Left ventricle myocardium inferior (tissue), 1 donor: ENCODE measurements around the gene EID2. TPM values are rescaled to one million over a fixed set of nuclear protein-coding genes. Genes with fewer than 3 reads are reported as not detected.

Experiments
- DNase-seq: peaks from one replicate; pipeline ENCODE4 v3.0.0-alpha.2; 2020
- H3K27ac ChIP-seq: fragments of 200-600 bp; replicated peaks from 2 replicates; pipeline ENCODE4 v1.8.0; 2021
- H3K27me3 ChIP-seq: fragments of 200-600 bp; 2 replicates; pipeline ENCODE4 v1.8.0; 2021; ENCODE audit warnings: low read depth
- H3K36me3 ChIP-seq: fragments of 200-600 bp; 2 replicates; pipeline ENCODE4 v1.8.0; 2021
- H3K4me1 ChIP-seq: fragments of 200-600 bp; 2 replicates; pipeline ENCODE4 v1.8.0; 2021
- H3K4me3 ChIP-seq: fragments of 200-600 bp; 2 replicates; pipeline ENCODE4 v1.8.0; 2021; ENCODE audit warnings: mild to moderate bottlenecking, moderate library complexity
- H3K9me3 ChIP-seq: fragments of 200-600 bp; replicated peaks from 2 replicates; pipeline ENCODE4 v1.8.0; 2021
- CTCF ChIP-seq: fragments of 200-600 bp; IDR thresholded peaks from 2 replicates; pipeline ENCODE4 v1.8.0; 2021; ENCODE audit warnings: antibody characterized with exemption, mild to moderate bottlenecking, borderline replicate concordance
- intact Hi-C: fragments of 100-400 bp; cut with micrococcal nuclease; formaldehyde crosslinking; loops from one replicate; pipeline ENCODE4 v1.11.0; 2022
- total RNA-seq: library from RNA; stranded (reverse); fragmentation: NEBNext Ultra II Directional; extraction: Animal tissue kit (Norgen Biotek cat#: 25700); gene quantifications from one replicate; pipeline ENCODE4 v1.2.1, GENCODE V29; 2021
- donor health status: DM: no; HTN: yes; CAD: no; lungs with severe emphysema.

EID2 gene
- total RNA-seq, 1 donor from 2014 or later = 9.8 TPM

- Histone ChIP-seq H3K27ac (no peak overlapping the region), H3K27me3 (peaks cover 21% of the 10 kb centered on the region), H3K9me3 (no peaks in the 10 kb centered on the region), H3K4me3 (no peak overlapping the region), H3K36me3 (peaks cover 44% of the 10 kb centered on the region), H3K4me1 (no peaks in the 10 kb centered on the region)
- intact Hi-C loops = no loop called here
- DNase-seq = no peak
- TF ChIP-seq CTCF = no peak
Observed at GRCh38 chr19:39492225-39492624, 47.7 kb downstream of the EID2 start.

- H3K36me3 ChIP-seq = peaks cover 69% of the 10 kb centered on the region
- no peaks in the 10 kb centered on the region for H3K27me3 ChIP-seq
- intact Hi-C loops = no loop called here
- no peak overlapping the region for H3K4me3 ChIP-seq
- no peak overlapping the region for H3K27ac ChIP-seq
- H3K4me1 ChIP-seq = no peaks in the 10 kb centered on the region
- no peak for TF ChIP-seq CTCF
- no peak for DNase-seq
- H3K9me3 ChIP-seq = no peaks in the 10 kb centered on the region
Observed at GRCh38 chr19:39489756-39490155, 50.2 kb downstream of the EID2 start.

Other genes with a start within 250 kb of the EID2 start
- gene IFNL1, start 243.8 kb downstream of the EID2 start, total RNA-seq = not detected
- gene LRFN1, start 219.3 kb downstream of the EID2 start, total RNA-seq = 0.08 TPM
- 15.6 TPM for gene GMFG, start 204.1 kb downstream of the EID2 start, total RNA-seq
- gene SAMD4B, start 197.7 kb downstream of the EID2 start, total RNA-seq = 47.9 TPM
- gene PAF1, start 149.1 kb downstream of the EID2 start, total RNA-seq = 33.2 TPM
- gene MED29, start 148.8 kb downstream of the EID2 start, total RNA-seq = 25.7 TPM
- gene ZFP36, start 133.3 kb downstream of the EID2 start, total RNA-seq = 34.8 TPM
- 14.1 TPM for gene PLEKHG2, start 127.5 kb downstream of the EID2 start, total RNA-seq
- 1,107 TPM for gene RPS16, start 104.2 kb downstream of the EID2 start, total RNA-seq
- 91.4 TPM for gene SUPT5H, start 94.6 kb downstream of the EID2 start, total RNA-seq
- 73.8 TPM for gene TIMM50, start 59.3 kb downstream of the EID2 start, total RNA-seq
- gene DLL3, start 41.2 kb downstream of the EID2 start, total RNA-seq = not detected
- not detected for gene SELENOV, start 25.0 kb downstream of the EID2 start, total RNA-seq
- gene EID2B, start 7.3 kb downstream of the EID2 start, total RNA-seq = 2.1 TPM
- gene LGALS13, start 62.4 kb upstream of the EID2 start, total RNA-seq = not detected
- gene LGALS16, start 115.8 kb upstream of the EID2 start, total RNA-seq = not detected
- gene LGALS14, start 164.3 kb upstream of the EID2 start, total RNA-seq = not detected
- not detected for gene CLC, start 197.9 kb upstream of the EID2 start, total RNA-seq
- not detected for gene LEUTX, start 238.7 kb upstream of the EID2 start, total RNA-seq